K562 (cell line): Measurements from ENCODE around the gene KRT8. TPM values are rescaled to one million over a fixed set of nuclear protein-coding genes. Genes with fewer than 3 reads are reported as not detected.

ENCODE experiments used
- BHLHE40 ChIP-seq: IDR thresholded peaks from 2 replicates; pipeline ENCODE4 v1.6.1; 2011; ENCODE audit warnings: low read length, improper control_type of control experiment
- CHD7 ChIP-seq: fragments of 200-600 bp; sonication (generic); IDR thresholded peaks from one replicate; pipeline ENCODE4 v1.6.1; 2012; ENCODE audit warnings: mild to moderate bottlenecking, low read depth, low read length, inconsistent platforms
- ETS2 ChIP-seq: IDR thresholded peaks from 2 replicates; pipeline ENCODE4 v1.6.1; 2016; ENCODE audit warnings: borderline replicate concordance, missing genetic modification characterization, mild to moderate bottlenecking, moderate library complexity, missing compliant biosample characterization; ENCODE audit not compliant: poor library complexity, severe bottlenecking
- GTF2A2 ChIP-seq: IDR thresholded peaks from 2 replicates; pipeline ENCODE4 v1.6.1; 2016; ENCODE audit warnings: mild to moderate bottlenecking, missing genetic modification characterization, missing compliant biosample characterization
- ILF3 ChIP-seq: fragments of 450-650 bp; IDR thresholded peaks from 2 replicates; pipeline ENCODE4 v1.6.1; 2018; ENCODE audit warnings: antibody characterized with exemption, mild to moderate bottlenecking, moderate library complexity, borderline replicate concordance
- ILK ChIP-seq: fragments of 450-650 bp; IDR thresholded peaks from 2 replicates; pipeline ENCODE4 v1.6.1; 2016; ENCODE audit warnings: missing genetic modification characterization, low read depth, mild to moderate bottlenecking, missing compliant biosample characterization, moderate library complexity, borderline replicate concordance
- IRF1 ChIP-seq: sonication (generic); formaldehyde crosslinking; IDR thresholded peaks from 2 replicates; pipeline ENCODE4 v1.8.0; 2022; ENCODE audit warnings: missing genetic modification reagents, mild to moderate bottlenecking, borderline replicate concordance
- PATZ1 ChIP-seq: fragments of 250-450 bp; sonication (Bioruptor Pico); IDR thresholded peaks from 2 replicates; pipeline ENCODE4 v1.5.0; 2020; ENCODE audit warnings: mild to moderate bottlenecking, borderline replicate concordance
- PURB ChIP-seq: sonication (generic); formaldehyde crosslinking; IDR thresholded peaks from 2 replicates; pipeline ENCODE4 v1.9.0; 2021; ENCODE audit warnings: low read depth, mild to moderate bottlenecking, missing genetic modification reagents
- TOE1 ChIP-seq, 2 experiments: fragments of 450-650 bp in 1 of 2; sonication (generic) in 1 of 2; formaldehyde crosslinking in 1 of 2; IDR thresholded peaks; 2 replicates each; pipeline versions ENCODE4 v1.7.1 to v1.8.0; 2016 to 2022; ENCODE audit warnings: borderline replicate concordance in 2 of 2, mild to moderate bottlenecking in 2 of 2, antibody characterized with exemption in 1 of 2, inconsistent platforms in 1 of 2, low read depth in 1 of 2, missing genetic modification reagents in 1 of 2, moderate library complexity in 1 of 2
- TRIM28 ChIP-seq: fragments of 450-650 bp; IDR thresholded peaks from 2 replicates; pipeline ENCODE4 v1.6.1; 2017
- ZNF347 ChIP-seq: fragments of 450-650 bp; formaldehyde crosslinking; IDR thresholded peaks from 2 replicates; pipeline ENCODE4 v1.4.0; 2020; ENCODE audit warnings: low read depth, mild to moderate bottlenecking, moderate library complexity
- polyA plus RNA-seq, 8 experiments: library from polyadenylated mRNA; depleted of rRNA in 4 of 8; stranded (reverse) in 5 of 8; unstranded in 3 of 8; fragments of >200 nt; fragmentation: Nextera tagmentation in 2 of 8; fragmentation: Illumina TruSeq in 1 of 8; extraction: Ambion mirVana in 2 of 8; extraction: Trizol in 1 of 8; gene quantifications; 2 replicates each; pipeline versions ENCODE4 v1.2.1 to v1.2.3, GENCODE V29; 2011 to 2014; ENCODE audit warnings: inconsistent platforms in 1 of 8, missing spikeins in 1 of 8
- total RNA-seq, 7 experiments: library from RNA; depleted of rRNA in 6 of 7; stranded (reverse); fragments of >200 nt in 6 of 7; fragmentation: Illumina TruSeq in 2 of 7; extraction: Trizol in 2 of 7; gene quantifications; 2 replicates each; pipeline versions ENCODE4 v1.2.1 to v1.2.3, GENCODE V29; 2011 to 2021; ENCODE audit warnings: low replicate concordance in 1 of 7

KRT8 gene
- total and polyA plus RNA-seq, 9 of the 15 experiments (the other 6 are each of a cell fraction or from before 2014, with no cell fraction given) = 41.5 to 661 (median 260) TPM

- TF ChIP-seq PATZ1 (CRISPR knock-in tag) (no peak), TRIM28 (no peak), ILF3 (no peak), IRF1 (CRISPR knock-in tag) (no peak), ETS2 (no peak), BHLHE40 (no peak), GTF2A2 (tag) (0 out of 2 replicates have a peak, but pooled peaks have one; percentile 29), PURB (no peak), ILK (tag) (no peak), ZNF347 (CRISPR knock-in tag) (no peak), CHD7 (no peak), TOE1 (IDR thresholded peaks at IDR 0.05; ENCODE audit: borderline replicate concordance) (no peak), TOE1 (CRISPR knock-in tag; IDR thresholded peaks at IDR 0.05; ENCODE audit: borderline replicate concordance, low read depth) (no peak)
Measured at GRCh38 chr12:52907092-52907810, 2.4 kb upstream of the KRT8 start (continued).
